Tibial nerve (tissue), 4 donors: ENCODE measurements around the gene RARRES2.
A peak's percentile ranks its signal among the peaks of the same experiment; 100 is the strongest.

Source experiments
- CTCF ChIP-seq, 5 experiments: fragments of 200-600 bp in 3 of 5; fragments of 450-650 bp in 2 of 5; sonication (generic) in 3 of 5; IDR thresholded peaks; one replicate each; pipeline ENCODE4 v1.5.1; 2016 to 2019; ENCODE audit warnings: antibody characterized with exemption in 5 of 5, mild to moderate bottlenecking in 3 of 5, moderate library complexity in 2 of 5
- EP300 ChIP-seq, 2 donors: sonication (generic); formaldehyde crosslinking; IDR thresholded peaks; one replicate each; pipeline ENCODE4 v1.6.1; 2017; ENCODE audit warnings: antibody characterized with exemption in 2 of 2, mild to moderate bottlenecking in 1 of 2
- POLR2A ChIP-seq, 2 donors: fragments of 450-650 bp; IDR thresholded peaks; one replicate each; pipeline ENCODE4 v1.6.1; 2017; ENCODE audit warnings: antibody characterized with exemption in 2 of 2, mild to moderate bottlenecking in 2 of 2, moderate library complexity in 2 of 2

- TF ChIP-seq EP300 (IDR thresholded peaks at IDR 0.05) (peak in 1 of 2 donors; percentile 11), CTCF (IDR thresholded peaks at IDR 0.05) (no peak), POLR2A (IDR thresholded peaks at IDR 0.05) (no peak)
Measured at GRCh38 chr7:150340024-150340749, 1.2 kb downstream of the RARRES2 start.
